ENCODE data around the gene NEDD4L. TPM values are rescaled to one million over a fixed set of nuclear protein-coding genes. Genes with fewer than 3 reads are reported as not detected.

The NEDD4L gene
- total and polyA plus RNA-seq, 10 of the 15 experiments (the other 5 are each of a cell fraction or from before 2014, with no cell fraction given) = 7.4 to 24.0 (median 17.7) TPM

GRCh38 chr18:58322464-58322863 is 278.4 kb downstream of the NEDD4L start:
- no peaks in the 10 kb centered on the region; a peak in 2 of 4 replicates for H3K36me3 ChIP-seq (ENCODE audit: control insufficient read depth in 2 of 2, insufficient read depth in 2 of 2, low read length in 1 of 2)
- no peaks in the 10 kb centered on the region for H3K9me3 ChIP-seq (replicated peaks; ENCODE audit: control insufficient read depth, insufficient read depth, low read length)
- no peaks in the 10 kb centered on the region for H3K79me2 ChIP-seq (ENCODE audit: control insufficient read depth, insufficient read depth, low read length)
- ChIA-PET POLR2A (interaction anchor here (0.9 kb wide), 1 partner anchor 212 kb away, joined by 3 read pairs; no protein-coding TSS in a partner anchor), RAD21 (ENCODE audit: unreplicated experiment) (interaction anchor here (0.8 to 1.3 kb wide), 18 partner anchors 18 to 442 kb away, joined by 3 to 13 read pairs (median 4); no protein-coding TSS in a partner anchor), SMC1A (ENCODE audit: uncharacterized antibody, unreplicated experiment) (interaction anchor here (0.9 to 1.8 kb wide), 14 partner anchors 12 to 441 kb away, joined by 3 to 10 read pairs (median 5); no protein-coding TSS in a partner anchor), CTCF (interaction anchor here (0.6 to 1.3 kb wide), 23 partner anchors 14 to 442 kb away, joined by 3 to 27 read pairs (median 4); no protein-coding TSS in a partner anchor)
- BruUV-seq (replicated peaks) = no TSS peak
- in situ Hi-C loops (cut with MboI) (no loop called here), intact Hi-C loops (cut with micrococcal nuclease; ENCODE audit: unreplicated experiment) (loop anchor here (2.0 to 10.0 kb wide), 4 partner anchors 140 to 365 kb away; partner anchors contain the start of gene NEDD4L)
- peaks cover 3% of the 10 kb centered on the region; the same call in 1 of the 2 replicates for H3K4me1 ChIP-seq (ENCODE audit: control insufficient read depth, insufficient read depth, low read length)
- H3K4me3 ChIP-seq = no peak overlapping the region
- H4K20me1 ChIP-seq (ENCODE audit: control insufficient read depth, insufficient read depth) = no peaks in the 10 kb centered on the region
- H3K27me3 ChIP-seq (replicated peaks in 1 of 2; ENCODE audit: control insufficient read depth in 2 of 2, insufficient read depth in 2 of 2, low read length in 1 of 2) = no peaks in the 10 kb centered on the region
- ATAC-seq (no peak), DNase-seq (ENCODE audit: low read depth, low spot score) (no peak), FAIRE-seq (no peak)
- H3K9ac ChIP-seq (ENCODE audit: control insufficient read depth, insufficient read depth, low read length) = no peak overlapping the region
- TF ChIP-seq HDAC2 (IDR thresholded peaks at IDR 0.05) (no peak), NR2C1 (IDR thresholded peaks at IDR 0.05) (no peak)
- no peak overlapping the region for H3K4me2 ChIP-seq (ENCODE audit: control insufficient read depth, insufficient read depth)
- no peak overlapping the region for H2AFZ ChIP-seq (ENCODE audit: control insufficient read depth, low read depth, low read length)
- 82% methylated on average over 4 of the region's 5 CpGs for WGBS (ENCODE audit: insufficient coverage, insufficient replicate concordance, low lambda C conversion rate, missing lambda C conversion rate)
- no peak overlapping the region for H3K27ac ChIP-seq (ENCODE audit: control insufficient read depth, insufficient read depth)

GRCh38 chr18:58323866-58324762 is 280.1 kb downstream of the NEDD4L start:
- H3K36me3 ChIP-seq (ENCODE audit: control insufficient read depth in 2 of 2, insufficient read depth in 2 of 2, low read length in 1 of 2) = no peaks in the 10 kb centered on the region; a peak in 2 of 4 replicates
- CTCF ChIA-PET = interaction anchor here (0.8 to 1.5 kb wide), 3 partner anchors 23 to 107 kb away, joined by 3 to 4 read pairs (median 3); no protein-coding TSS in a partner anchor
- DNase-seq (ENCODE audit: low read depth, low spot score) = no peak
- no peaks in the 10 kb centered on the region for H3K27me3 ChIP-seq (replicated peaks in 1 of 2; ENCODE audit: control insufficient read depth in 2 of 2, insufficient read depth in 2 of 2, low read length in 1 of 2)
- in situ Hi-C loops (cut with MboI) (no loop called here), intact Hi-C loops (cut with micrococcal nuclease; ENCODE audit: unreplicated experiment) (loop anchor here (2.0 to 10.0 kb wide), 4 partner anchors 142 to 367 kb away; partner anchors contain the start of gene NEDD4L)
- ATAC-seq = no peak
- TF ChIP-seq TBL1XR1 (IDR thresholded peaks at IDR 0.05; ENCODE audit: low read depth, low read length) = no peak
- no peak for TF ChIP-seq TAF1 (IDR thresholded peaks at IDR 0.05; ENCODE audit: borderline replicate concordance, low read depth, low read length)
- TF ChIP-seq EED (IDR thresholded peaks at IDR 0.05; ENCODE audit: low read depth) = no peak
- no peak for TF ChIP-seq EP300 (IDR thresholded peaks at IDR 0.05; ENCODE audit: borderline replicate concordance in 1 of 2, control insufficient read depth in 1 of 2, low read depth in 2 of 2, low read length in 2 of 2)
- TF ChIP-seq EZH2 (IDR thresholded peaks at IDR 0.05; ENCODE audit: borderline replicate concordance, control insufficient read depth, low read depth, low read length) = no peak
- no peak for TF ChIP-seq IRF5 (IDR thresholded peaks at IDR 0.05; ENCODE audit: borderline replicate concordance)
- TF ChIP-seq ESRRA (IDR thresholded peaks at IDR 0.05; ENCODE audit: low read length) = no peak
- TF ChIP-seq NFYA (IDR thresholded peaks at IDR 0.05; ENCODE audit: borderline replicate concordance, low read depth, low read length) = no peak
- TF ChIP-seq FOXM1 (IDR thresholded peaks at IDR 0.05; ENCODE audit: low read depth, low read length) = no peak
- TF ChIP-seq HCFC1 (IDR thresholded peaks at IDR 0.05; ENCODE audit: low read length) = no peak
- no peak for TF ChIP-seq ZSCAN29 (IDR thresholded peaks at IDR 0.05)
- TF ChIP-seq ZNF217 (IDR thresholded peaks at IDR 0.05) = no peak
- TF ChIP-seq JUNB (IDR thresholded peaks at IDR 0.05) = no peak
- no peak for TF ChIP-seq NFIC (IDR thresholded peaks at IDR 0.05; ENCODE audit: low read depth, low read length)
- SMC1A ChIA-PET (ENCODE audit: uncharacterized antibody, unreplicated experiment) = interaction anchor here (0.8 to 1.4 kb wide), 5 partner anchors 9 to 206 kb away, joined by 3 to 4 read pairs (median 3); no protein-coding TSS in a partner anchor
- H3K4me1 ChIP-seq (ENCODE audit: control insufficient read depth, insufficient read depth, low read length) = no peaks in the 10 kb centered on the region
- H3K79me2 ChIP-seq (ENCODE audit: control insufficient read depth, insufficient read depth, low read length) = no peaks in the 10 kb centered on the region
- no peak for FAIRE-seq
- H3K27ac ChIP-seq (ENCODE audit: control insufficient read depth, insufficient read depth) = no peak overlapping the region
- no peaks in the 10 kb centered on the region for H3K9me3 ChIP-seq (replicated peaks; ENCODE audit: control insufficient read depth, insufficient read depth, low read length)
- no peak overlapping the region for H3K9ac ChIP-seq (ENCODE audit: control insufficient read depth, insufficient read depth, low read length)
- no peak overlapping the region for H3K4me2 ChIP-seq (ENCODE audit: control insufficient read depth, insufficient read depth)
- H2AFZ ChIP-seq (ENCODE audit: control insufficient read depth, low read depth, low read length) = no peak overlapping the region
- POLR2A ChIA-PET = no interaction called here
- WGBS (ENCODE audit: insufficient coverage, insufficient replicate concordance, low lambda C conversion rate, missing lambda C conversion rate) = 64% methylated on average over 15 of the region's 15 CpGs
- RAD21 ChIA-PET (ENCODE audit: unreplicated experiment) = no interaction called here
- no TSS peak for BruUV-seq (replicated peaks)
- H3K4me3 ChIP-seq = no peak overlapping the region
- no peaks in the 10 kb centered on the region for H4K20me1 ChIP-seq (ENCODE audit: control insufficient read depth, insufficient read depth)
